Cerebellar nuclear complex (tissue), 1 donor: ENCODE measurements around the gene DGKB.

ENCODE experiments used
- DNase-seq, 2 experiments: peaks; one replicate each; lab custom pipeline; 2025; lab: John Stamatoyannopoulos, UW

Gene DGKB

GRCh38 chr7:14457568-14458453 lies 444.7 kb downstream of the DGKB start:
- peak in 1 of 2 experiments; percentile 51 for DNase-seq

- DNase-seq: no peak
Measured at GRCh38 chr7:14449291-14449690, 453.3 kb downstream of the DGKB start.

- DNase-seq: no peak
Measured at GRCh38 chr7:14446829-14447228, 455.7 kb downstream of the DGKB start.

- no peak for DNase-seq
Measured at GRCh38 chr7:14446219-14446618, 456.3 kb downstream of the DGKB start.

GRCh38 chr7:14438366-14438765 lies 464.2 kb downstream of the DGKB start:
- no peak for DNase-seq

GRCh38 chr7:14436878-14437277 lies 465.7 kb downstream of the DGKB start:
- no peak for DNase-seq

- DNase-seq: no peak
Measured at GRCh38 chr7:14432924-14433323, 469.6 kb downstream of the DGKB start.

- DNase-seq: no peak
Measured at GRCh38 chr7:14430926-14431325, 471.6 kb downstream of the DGKB start.

GRCh38 chr7:14425559-14425958 lies 477.0 kb downstream of the DGKB start:
- no peak for DNase-seq

- no peak for DNase-seq
Measured at GRCh38 chr7:14424675-14425074, 477.9 kb downstream of the DGKB start.

GRCh38 chr7:14420768-14421167 lies 481.8 kb downstream of the DGKB start:
- DNase-seq: no peak

- DNase-seq: no peak
Measured at GRCh38 chr7:14419531-14419930, 483.0 kb downstream of the DGKB start.

- no peak for DNase-seq
Measured at GRCh38 chr7:14418633-14419032, 483.9 kb downstream of the DGKB start.

- DNase-seq: no peak
Measured at GRCh38 chr7:14414274-14414986, 488.1 kb downstream of the DGKB start.

GRCh38 chr7:14407246-14408015 lies 495.1 kb downstream of the DGKB start:
- no peak for DNase-seq

- no peak for DNase-seq
Measured at GRCh38 chr7:14403587-14403986, 499.0 kb downstream of the DGKB start.

GRCh38 chr7:14400271-14400670 lies 502.3 kb downstream of the DGKB start:
- no peak for DNase-seq

- DNase-seq: no peak
Measured at GRCh38 chr7:14398526-14398925, 504.0 kb downstream of the DGKB start.

GRCh38 chr7:14395860-14396259 lies 506.7 kb downstream of the DGKB start:
- no peak for DNase-seq

GRCh38 chr7:14394786-14395185 lies 507.8 kb downstream of the DGKB start:
- no peak for DNase-seq

- DNase-seq: no peak
Measured at GRCh38 chr7:14389595-14389994, 513.0 kb downstream of the DGKB start.

- no peak for DNase-seq
Measured at GRCh38 chr7:14389181-14389591, 513.4 kb downstream of the DGKB start.
